Fibroblast of skin of left biceps (primary cell): ENCODE data around the gene GRIN2C.

Experiments
- DNase-seq, 2 experiments: peaks; one replicate each; pipeline ENCODE4 v3.0.0-alpha.2; 2013; ENCODE audit warnings: low read depth in 2 of 2

Gene GRIN2C

GRCh38 chr17:74801896-74802295, 57.8 kb downstream of the GRIN2C start:
- DNase-seq, result no peak

- no peak for DNase-seq
These were observed 59.2 kb downstream of the GRIN2C start for GRCh38 chr17:74800531-74800930.

GRCh38 chr17:74799097-74799496, 60.6 kb downstream of the GRIN2C start:
- no peak for DNase-seq

GRCh38 chr17:74798239-74798707, 61.4 kb downstream of the GRIN2C start:
- peak; percentile 32 to 49 for DNase-seq

- no peak for DNase-seq
These were observed 61.9 kb downstream of the GRIN2C start for GRCh38 chr17:74797824-74798223.

- no peak for DNase-seq
These were observed 62.8 kb downstream of the GRIN2C start for GRCh38 chr17:74796866-74797265.

GRCh38 chr17:74796211-74796610, 63.5 kb downstream of the GRIN2C start:
- no peak for DNase-seq

GRCh38 chr17:74795327-74796020, 64.2 kb downstream of the GRIN2C start:
- no peak for DNase-seq

- DNase-seq, result no peak
These were observed 67.0 kb downstream of the GRIN2C start for GRCh38 chr17:74792586-74793105.
